RPMI8226 (cell line): ENCODE measurements around the gene BCAR3.
"Not testable (repeated sequence)": the region's sequence is repeated elsewhere in the genome, so short reads cannot be mapped to it uniquely, and the experiment has no call there.

Experiments used
- DNase-seq: peaks from one replicate; pipeline ENCODE4 v3.0.0-alpha.2; 2015

BCAR3 gene

GRCh38 chr1:93667642-93668041 lies 14.0 kb downstream of the BCAR3 start:
- DNase-seq = no peak

- DNase-seq = no peak
Measured at GRCh38 chr1:93666613-93667384, 14.8 kb downstream of the BCAR3 start.

GRCh38 chr1:93665015-93665414 lies 16.6 kb downstream of the BCAR3 start:
- DNase-seq = no peak

GRCh38 chr1:93663208-93663614 lies 18.4 kb downstream of the BCAR3 start:
- no peak for DNase-seq

GRCh38 chr1:93662481-93663207 lies 19.0 kb downstream of the BCAR3 start:
- no peak for DNase-seq

GRCh38 chr1:93661829-93662474 lies 19.7 kb downstream of the BCAR3 start:
- no peak for DNase-seq

- not testable (repeated sequence) for DNase-seq
Measured at GRCh38 chr1:93661341-93661740, 20.3 kb downstream of the BCAR3 start.

GRCh38 chr1:93659822-93660503 lies 21.7 kb downstream of the BCAR3 start:
- no peak for DNase-seq

- DNase-seq = no peak
Measured at GRCh38 chr1:93658188-93658587, 23.4 kb downstream of the BCAR3 start.

- no peak for DNase-seq
Measured at GRCh38 chr1:93656491-93656890, 25.1 kb downstream of the BCAR3 start.

GRCh38 chr1:93653656-93654055 lies 28.0 kb downstream of the BCAR3 start:
- DNase-seq = no peak

GRCh38 chr1:93652323-93652949 lies 29.2 kb downstream of the BCAR3 start:
- no peak for DNase-seq

- DNase-seq = no peak
Measured at GRCh38 chr1:93651695-93652094, 29.9 kb downstream of the BCAR3 start.

- DNase-seq = not testable (repeated sequence)
Measured at GRCh38 chr1:93650159-93650558, 31.5 kb downstream of the BCAR3 start.

- no peak for DNase-seq
Measured at GRCh38 chr1:93649231-93649630, 32.4 kb downstream of the BCAR3 start.

GRCh38 chr1:93648656-93649055 lies 33.0 kb downstream of the BCAR3 start:
- DNase-seq = no peak

GRCh38 chr1:93641527-93641926 lies 40.1 kb downstream of the BCAR3 start:
- DNase-seq = no peak

- no peak for DNase-seq
Measured at GRCh38 chr1:93640656-93641440, 40.8 kb downstream of the BCAR3 start.

- DNase-seq = no peak
Measured at GRCh38 chr1:93638981-93639380, 42.7 kb downstream of the BCAR3 start.

- DNase-seq = no peak
Measured at GRCh38 chr1:93638307-93638847, 43.3 kb downstream of the BCAR3 start.

GRCh38 chr1:93636712-93637111 lies 44.9 kb downstream of the BCAR3 start:
- DNase-seq = no peak
